Thyroid gland (tissue), 4 donors: ENCODE results near the gene SLX9.

Source experiments
- CTCF ChIP-seq, 6 experiments: fragments of 200-600 bp in 3 of 6; fragments of 450-650 bp in 3 of 6; sonication (generic) in 3 of 6; IDR thresholded peaks; one replicate each; pipeline ENCODE4 v1.5.1; 2016 to 2019; ENCODE audit warnings: antibody characterized with exemption in 6 of 6, mild to moderate bottlenecking in 2 of 6, inconsistent platforms in 1 of 6, moderate library complexity in 1 of 6
- POLR2A ChIP-seq, 2 donors: fragments of 450-650 bp; IDR thresholded peaks; one replicate each; pipeline ENCODE4 v1.6.1; 2017; ENCODE audit warnings: antibody characterized with exemption in 2 of 2, mild to moderate bottlenecking in 2 of 2, moderate library complexity in 1 of 2

GRCh38 chr21:44916965-44917364 is 22.9 kb upstream of the SLX9 start:
- TF ChIP-seq CTCF (IDR thresholded peaks at IDR 0.05) (no peak), POLR2A (IDR thresholded peaks at IDR 0.05) (no peak)
